IMR-90 (cell line): ENCODE results near the gene HMGCL. TPM values are rescaled to one million over a fixed set of nuclear protein-coding genes. Genes with fewer than 3 reads are reported as not detected.
A peak's percentile ranks its signal among the peaks of the same experiment; 100 is the strongest.

Source experiments
- ATAC-seq: fragments of 200-7000 bp; cut with Tn5 transposase; 2 replicates; pipeline ENCODE4 v1.9.1; 2020; ENCODE audit warnings: low read depth, mild to moderate bottlenecking, moderate library complexity
- BruUV-seq: library from RNA; stranded (reverse); fragments of 400-500 nt; replicated peaks from 2 replicates; lab custom pipeline; 2021; lab: Mats Ljungman, UMichigan
- CTCF ChIA-PET: fragments of 300-600 bp; formaldehyde crosslinking; extraction: SDS; loops from one replicate; lab custom pipeline; 2021; ENCODE audit warnings: antibody characterized with exemption; lab: Yijun Ruan, JAX
- POLR2A ChIA-PET: fragments of 300-600 bp; sonication (Branson Sonifier 250); formaldehyde crosslinking; loops from one replicate; lab custom pipeline; 2022; ENCODE audit warnings: antibody characterized with exemption; ENCODE audit not compliant: unreplicated experiment; lab: Charles Lee
- DNase-seq: peaks from one replicate; pipeline ENCODE4 v3.0.0; 2013
- H2AFZ ChIP-seq: replicated peaks from 2 replicates; pipeline ENCODE3; 2013; ENCODE audit warnings: low read length, mild to moderate bottlenecking; ENCODE audit not compliant: poor library complexity
- H2AK5ac ChIP-seq: 2 replicates; pipeline ENCODE4 v1.6.1; 2013; ENCODE audit warnings: low read depth, low read length, inconsistent platforms
- H2AK9ac ChIP-seq: replicated peaks from 2 replicates; pipeline ENCODE3; 2013; ENCODE audit warnings: mild to moderate bottlenecking, low read depth, low read length, moderate library complexity; ENCODE audit not compliant: poor library complexity
- H2BK120ac ChIP-seq: 2 replicates; pipeline ENCODE4 v1.6.1; 2013; ENCODE audit warnings: low read depth, low read length, inconsistent platforms
- H2BK15ac ChIP-seq: 3 replicates; pipeline ENCODE4 v1.6.1; 2013; ENCODE audit warnings: low read depth, low read length, inconsistent platforms
- H2BK20ac ChIP-seq: 2 replicates; pipeline ENCODE4 v1.6.1; 2013; ENCODE audit warnings: low read depth, mild to moderate bottlenecking, inconsistent platforms, low read length, moderate library complexity
- H2BK5ac ChIP-seq: 2 replicates; pipeline ENCODE4 v1.6.1; 2013; ENCODE audit warnings: mild to moderate bottlenecking, low read depth, low read length, inconsistent platforms; ENCODE audit not compliant: poor library complexity, severe bottlenecking
- H3K14ac ChIP-seq: replicated peaks from 2 replicates; pipeline ENCODE4 v1.6.1; 2013; ENCODE audit warnings: low read depth, low read length, inconsistent platforms
- H3K18ac ChIP-seq: 2 replicates; pipeline ENCODE4 v1.6.1; 2013; ENCODE audit warnings: low read depth, low read length, control low read depth
- H3K23ac ChIP-seq: 2 replicates; pipeline ENCODE4 v1.6.1; 2013; ENCODE audit warnings: low read depth, low read length, inconsistent platforms
- H3K27ac ChIP-seq: 2 replicates; pipeline ENCODE4 v1.5.1; 2013; ENCODE audit warnings: mild to moderate bottlenecking, control low read depth, low read length; ENCODE audit not compliant: insufficient read depth
- H3K27me3 ChIP-seq: 2 replicates; pipeline ENCODE4 v1.6.1; 2013; ENCODE audit warnings: low read length; ENCODE audit not compliant: control insufficient read depth, insufficient read depth
- H3K36me3 ChIP-seq: 2 replicates; pipeline ENCODE4 v1.6.1; 2013; ENCODE audit warnings: low read length, mixed read lengths; ENCODE audit not compliant: control insufficient read depth, insufficient read depth
- H3K4ac ChIP-seq: 2 replicates; pipeline ENCODE4 v1.6.1; 2013; ENCODE audit warnings: low read depth, low read length, inconsistent platforms
- H3K4me1 ChIP-seq: 2 replicates; pipeline ENCODE4 v1.6.1; 2013; ENCODE audit warnings: low read length, mixed read lengths; ENCODE audit not compliant: control insufficient read depth, insufficient read depth
- H3K4me2 ChIP-seq: 2 replicates; pipeline ENCODE4 v1.6.1; 2013; ENCODE audit warnings: low read depth, mild to moderate bottlenecking, control low read depth, low read length, moderate library complexity
- H3K4me3 ChIP-seq: 2 replicates; pipeline ENCODE4 v1.5.1; 2013; ENCODE audit warnings: low read depth, mild to moderate bottlenecking, control low read depth, low read length, moderate library complexity; ENCODE audit not compliant: insufficient read depth
- H3K56ac ChIP-seq: 2 replicates; pipeline ENCODE4 v1.6.1; 2013; ENCODE audit warnings: low read length, inconsistent platforms; ENCODE audit not compliant: insufficient read depth; ENCODE audit errors: extremely low read depth
- H3K79me1 ChIP-seq, 2 experiments: 2 replicates each; pipeline ENCODE4 v1.6.1; 2013; ENCODE audit warnings: low read length in 2 of 2, inconsistent platforms in 1 of 2, low read depth in 1 of 2
- H3K9ac ChIP-seq: 2 replicates; pipeline ENCODE4 v1.6.1; 2013; ENCODE audit warnings: low read depth, low read length, control low read depth
- H3K9me1 ChIP-seq: 2 replicates; pipeline ENCODE4 v1.6.1; 2013; ENCODE audit warnings: low read length, inconsistent platforms; ENCODE audit not compliant: insufficient read depth
- H3K9me3 ChIP-seq: 2 replicates; pipeline ENCODE4 v1.6.1; 2013; ENCODE audit warnings: low read length; ENCODE audit not compliant: control insufficient read depth, insufficient read depth
- H4K20me1 ChIP-seq: 2 replicates; pipeline ENCODE4 v1.6.1; 2013; ENCODE audit warnings: low read length, inconsistent platforms; ENCODE audit not compliant: insufficient read depth
- H4K5ac ChIP-seq: 2 replicates; pipeline ENCODE4 v1.6.1; 2013; ENCODE audit warnings: mild to moderate bottlenecking, low read depth, low read length, control low read depth
- H4K8ac ChIP-seq, 2 experiments: 2 replicates each; pipeline ENCODE4 v1.6.1; 2013; ENCODE audit warnings: low read depth in 2 of 2, low read length in 2 of 2, control low read depth in 1 of 2, inconsistent platforms in 1 of 2
- H4K91ac ChIP-seq: 2 replicates; pipeline ENCODE4 v1.6.1; 2013; ENCODE audit warnings: low read depth, low read length, inconsistent platforms; ENCODE audit not compliant: insufficient read depth
- FOS ChIP-seq: fragments of 150-350 bp; IDR thresholded peaks from 2 replicates; pipeline ENCODE4 v1.6.1; 2016; ENCODE audit warnings: low read depth, low read length
- NFE2L2 ChIP-seq: fragments of 150-350 bp; IDR thresholded peaks from 2 replicates; pipeline ENCODE4 v1.6.1; 2016; ENCODE audit warnings: low read depth, mild to moderate bottlenecking, low read length
- WGBS, 2 experiments: methylation state at CpG; one replicate each; pipeline versions ENCODE4 v1.1.5 to v1.1.7; 2013; ENCODE audit warnings: missing lambda C conversion rate in 2 of 2; ENCODE audit not compliant: insufficient read length in 1 of 2; ENCODE audit errors: extremely low coverage in 2 of 2; 5-methylcytosine and 5-hydroxymethylcytosine counted together
- dilution Hi-C: fragments of 300-500 bp; cut with HindIII; formaldehyde crosslinking; loops from one replicate; pipeline ENCODE4 v1.14.3; 2018; ENCODE audit warnings: low sequenced_read_pairs; ENCODE audit not compliant: unreplicated experiment
- in situ Hi-C: fragments of 300-500 bp; cut with MboI; formaldehyde crosslinking; loops from 3 replicates; pipeline ENCODE4 v1.14.3; 2019; ENCODE audit warnings: low sequenced_read_pairs, inconsistent platforms, mixed read lengths
- intact Hi-C: fragments of 100-400 bp; cut with micrococcal nuclease; formaldehyde crosslinking; loops from 2 replicates; pipeline ENCODE4 v1.10.0; 2022
- polyA plus RNA-seq, 3 experiments: library from polyadenylated mRNA; depleted of rRNA; stranded (reverse); fragments of >200 nt; gene quantifications; 2 replicates each; pipeline ENCODE4 v1.2.3, GENCODE V29; 2012; ENCODE audit warnings: low replicate concordance in 1 of 3
- total RNA-seq: library from RNA; depleted of rRNA; stranded (reverse); fragments of >200 nt; gene quantifications from 2 replicates; pipeline ENCODE4 v1.2.3, GENCODE V29; 2012
- TF ChIP-seq, protein P1 (sequence below): fragments of 150-350 bp; IDR thresholded peaks from 2 replicates; pipeline ENCODE4 v1.6.1; 2016; ENCODE audit warnings: low read depth, mild to moderate bottlenecking, low read length, moderate library complexity, borderline replicate concordance

The HMGCL gene
- total and polyA plus RNA-seq, 2 of the 4 experiments (the other 2 are of a cell fraction) = 30.6 to 33.5 TPM

DNA sequence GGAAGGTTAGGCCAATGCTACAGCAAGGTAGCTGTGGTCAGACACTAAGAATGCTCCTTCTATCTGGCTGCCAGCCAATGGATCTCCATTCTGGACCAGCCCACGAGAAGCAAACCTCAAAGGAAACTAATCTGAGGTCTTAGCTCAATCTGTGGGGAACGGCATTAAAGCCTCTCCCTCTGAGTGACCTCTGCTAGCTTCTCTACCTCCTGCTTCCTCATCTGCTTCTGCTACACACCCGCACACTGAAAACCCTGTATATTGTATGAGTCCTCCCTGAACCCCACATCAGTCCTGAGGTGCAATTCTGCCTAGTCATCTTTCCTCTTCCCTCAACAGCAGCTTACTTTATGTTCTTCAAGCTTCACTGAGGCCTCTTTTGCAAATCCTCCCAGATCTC lies 17.8 kb downstream of the HMGCL start:
- DNase-seq (no peak), ATAC-seq (no peak)
- Histone ChIP-seq H2AFZ (no peak overlapping the region), H3K4me1 (no peaks in the 10 kb centered on the region), H2AK5ac (no peak overlapping the region), H3K79me1 (no peaks in the 10 kb centered on the region), H2BK5ac (no peak overlapping the region), H2BK15ac (no peak overlapping the region), H3K23ac (no peak overlapping the region), H3K27me3 (no peaks in the 10 kb centered on the region), H2AK9ac (no peak overlapping the region), H3K56ac (no peak overlapping the region), H2BK120ac (no peak overlapping the region), H3K18ac (no peak overlapping the region), H4K20me1 (no peaks in the 10 kb centered on the region), H4K8ac (no peak overlapping the region), H4K91ac (no peak overlapping the region), H2BK20ac (no peak overlapping the region), H3K36me3 (peaks cover 35% of the 10 kb centered on the region), H3K4ac (no peak overlapping the region), H3K14ac (no peak overlapping the region), H3K27ac (no peak overlapping the region), H4K5ac (no peak overlapping the region), H3K4me2 (no peak overlapping the region), H3K9ac (no peak overlapping the region), H3K9me3 (no peaks in the 10 kb centered on the region), H3K4me3 (no peak overlapping the region), H3K9me1 (peaks cover 10% of the 10 kb centered on the region; the same call in 1 of the 2 replicates)
- in situ Hi-C loops = no loop called here
- BruUV-seq = no TSS peak
- TF ChIP-seq, protein P1, sequence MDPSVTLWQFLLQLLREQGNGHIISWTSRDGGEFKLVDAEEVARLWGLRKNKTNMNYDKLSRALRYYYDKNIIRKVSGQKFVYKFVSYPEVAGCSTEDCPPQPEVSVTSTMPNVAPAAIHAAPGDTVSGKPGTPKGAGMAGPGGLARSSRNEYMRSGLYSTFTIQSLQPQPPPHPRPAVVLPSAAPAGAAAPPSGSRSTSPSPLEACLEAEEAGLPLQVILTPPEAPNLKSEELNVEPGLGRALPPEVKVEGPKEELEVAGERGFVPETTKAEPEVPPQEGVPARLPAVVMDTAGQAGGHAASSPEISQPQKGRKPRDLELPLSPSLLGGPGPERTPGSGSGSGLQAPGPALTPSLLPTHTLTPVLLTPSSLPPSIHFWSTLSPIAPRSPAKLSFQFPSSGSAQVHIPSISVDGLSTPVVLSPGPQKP = no peak
- 0 out of 2 replicates have a peak, but pooled peaks have one; percentile 37 for TF ChIP-seq NFE2L2
- no peak for TF ChIP-seq FOS
- dilution Hi-C loops = no loop called here
- CTCF ChIA-PET = interaction anchor here (0.6 kb wide), 1 partner anchor 779 kb away, joined by 3 read pairs; no protein-coding TSS in a partner anchor
- WGBS, 2 experiments = 88% methylated on average over 1 of the region's 3 CpGs; no CpG with 5 or more reads in 1 of the 2 experiments
- intact Hi-C loops = loop anchor here (5.0 kb wide), 1 partner anchor 220 kb away; no protein-coding TSS in a partner anchor
- POLR2A ChIA-PET = no interaction called here
